GM19351 (cell line): ENCODE results near the gene CPLANE2.

Experiments
- ATAC-seq: cut with Tn5 transposase; IDR thresholded peaks from one replicate; pipeline ENCODE4 v1.9.1; 2021; ENCODE audit warnings: mild to moderate bottlenecking, moderate library complexity; ENCODE audit not compliant: unreplicated experiment

The CPLANE2 gene

GRCh38 chr1:16191916-16192546 lies 45.0 kb downstream of the CPLANE2 start:
- ATAC-seq: no peak

GRCh38 chr1:16191309-16191708 lies 45.7 kb downstream of the CPLANE2 start:
- ATAC-seq: no peak

GRCh38 chr1:16189921-16190621 lies 46.9 kb downstream of the CPLANE2 start:
- no peak for ATAC-seq

GRCh38 chr1:16189003-16189402 lies 48.0 kb downstream of the CPLANE2 start:
- no peak for ATAC-seq

- ATAC-seq: no peak
Observed at GRCh38 chr1:16187748-16188401, 49.1 kb downstream of the CPLANE2 start.

- no peak for ATAC-seq
Observed at GRCh38 chr1:16186655-16187235, 50.2 kb downstream of the CPLANE2 start.

- ATAC-seq: no peak
Observed at GRCh38 chr1:16184557-16185303, 52.3 kb downstream of the CPLANE2 start.

- no peak for ATAC-seq
Observed at GRCh38 chr1:16183765-16184556, 53.0 kb downstream of the CPLANE2 start.

GRCh38 chr1:16183179-16183578 lies 53.8 kb downstream of the CPLANE2 start:
- ATAC-seq: no peak

- no peak for ATAC-seq
Observed at GRCh38 chr1:16181887-16182719, 54.9 kb downstream of the CPLANE2 start.
